Heart right ventricle (tissue), 16 donors: ENCODE data around the gene TYMP. TPM values are rescaled to one million over a fixed set of nuclear protein-coding genes. Genes with fewer than 3 reads are reported as not detected.

ENCODE experiments used
- ATAC-seq, 8 donors: fragments of 200-7000 bp; cut with Tn5 transposase; one replicate each; pipeline ENCODE4 v1.9.1; 2020; ENCODE audit warnings: mild to moderate bottlenecking in 8 of 8, moderate library complexity in 8 of 8, moderate number of reproducible peaks in 1 of 8
- DNase-seq, 2 donors: peaks; one replicate each; pipeline ENCODE4 v3.0.0-alpha.2; 2020
- H3K27ac ChIP-seq, 10 donors: fragments of 200-600 bp; sonication (generic) in 2 of 10; one replicate each; pipeline versions ENCODE4 v1.5.0 to v1.8.0; 2020 to 2022; ENCODE audit warnings: mild to moderate bottlenecking in 3 of 10
- H3K27me3 ChIP-seq, 7 donors: fragments of 200-600 bp; one replicate each; pipeline ENCODE4 v1.8.0; 2021 to 2022; ENCODE audit warnings: mild to moderate bottlenecking in 2 of 7
- H3K36me3 ChIP-seq, 9 donors: fragments of 200-600 bp; sonication (generic) in 1 of 9; one replicate each; pipeline versions ENCODE4 v1.5.0 to v1.8.0; 2020 to 2022; ENCODE audit warnings: mild to moderate bottlenecking in 2 of 9
- H3K4me1 ChIP-seq, 9 donors: fragments of 200-600 bp; sonication (generic) in 1 of 9; one replicate each; pipeline versions ENCODE4 v1.5.0 to v1.8.0; 2020 to 2022; ENCODE audit warnings: mild to moderate bottlenecking in 4 of 9
- H3K4me3 ChIP-seq, 10 donors: fragments of 200-600 bp; sonication (generic) in 2 of 10; one replicate each; pipeline versions ENCODE4 v1.5.0 to v1.8.0; 2020 to 2022; ENCODE audit warnings: mild to moderate bottlenecking in 7 of 10, moderate library complexity in 2 of 10
- H3K9me3 ChIP-seq, 11 donors: fragments of 200-600 bp in 10 of 11; sonication (generic) in 2 of 11; one replicate each; pipeline versions ENCODE4 v1.5.0 to v1.8.0; 2013 to 2022; ENCODE audit warnings: mild to moderate bottlenecking in 2 of 11, control low read depth in 1 of 11, moderate library complexity in 1 of 11
- WGBS, 2 donors: extraction: QIAGEN DNeasy Blood & Tissue Kit; methylation state at CpG; one replicate each; pipeline ENCODE4 v1.1.7; 2013; ENCODE audit warnings: inconsistent platforms in 1 of 2; 5-methylcytosine and 5-hydroxymethylcytosine counted together
- intact Hi-C, 10 donors: fragments of 100-400 bp; cut with DNase I; formaldehyde crosslinking; loops; one replicate each; pipeline versions ENCODE4 v1.11.1 to v1.14.2; 2022
- long read RNA-seq, 3 donors: library from polyadenylated mRNA; unstranded; transcript quantifications; one replicate each; pipeline ENCODE4 v2.0.0, GENCODE V29; 2020 to 2021
- polyA plus RNA-seq, 2 donors: library from polyadenylated mRNA; stranded (reverse); fragments of 200-250 nt; gene quantifications; one replicate each; pipeline ENCODE4 v1.2.3, GENCODE V29; 2013
- total RNA-seq, 10 donors: library from RNA; stranded (reverse); fragmentation: NEBNext Ultra II Directional in 3 of 10; extraction: Animal tissue kit (Norgen Biotek cat#: 25700) in 3 of 10; gene quantifications; one replicate each; pipeline versions ENCODE4 v1.2.1 to v1.2.4, GENCODE V29; 2021 to 2023
- TF ChIP-seq, protein P1 (sequence below), 9 donors: fragments of 200-600 bp; sonication (generic) in 2 of 9; IDR thresholded peaks; one replicate each; pipeline versions ENCODE4 v1.5.0 to v1.8.0; 2021 to 2022; ENCODE audit warnings: antibody characterized with exemption in 9 of 9, mild to moderate bottlenecking in 5 of 9, moderate library complexity in 1 of 9
- donor health status: Arrhythmogenic right ventricular cardiomyopathy.
- donor health status: ischemic (EF 13 %, LVEDD 7.1; RV severe dilation, severe dysfunction).
- donor health status: healthy with polysubstance abuse.
- donor health status: DM: no; HTN: yes; CAD: no.
- donor health status: DM: no; HTN: no; CAD: no.
- donor health status: ischemic (EF 25% LVEDD 6.9; RV normal size, moderate dysfunction).
- donor health status: ischemic (EF 25% LVEDD 5.7; RV mildly dilated, moderate dysfunction).
- donor health status: healthy.
- donor health status: DM: yes; HTN: yes; CAD: no.
- donor health status: Ischemic cardiomyopathy.
- donor health status: ischemic (EF 35%, LVEDD 5.7; RV mildly dilated, moderate dysfunction).
- donor health status: nonischemic (EF 11% LVEDD 7.7; RV severe dilation, severe dysfunction).
- donor health status: DM: yes; HTN: yes; CAD: no.
- donor health status: PGD.
- donor health status: ischemic (EF 29% LVEDD 5.4; RV normal size, mild dysfunction).
- donor health status: nonischemic (EF 23%, LVEDD 6.1; RV moderate dilation, normal function).

TYMP gene
- total RNA-seq (100 to 1,000 TPM in 1 of 10 donors, 10 to 100 TPM in 7, 1 to 10 TPM in 2; 8.4 to 113 (median 12.6) TPM), polyA plus RNA-seq (10 to 100 TPM; 23.3 to 65.3 TPM)
- long read RNA-seq, donor 1, transcript TYMP-201 (10 exons, 1,630 nt): major isoform, 16 of 84 reads
- long read RNA-seq, donor 1, transcript TYMP-208 (9 exons, 1,751 nt): minor isoform, 12 of 84 reads
- long read RNA-seq, donor 1, partial matches to known transcripts: 20 of 84 reads
- long read RNA-seq, donor 1, other reads (novel, unspliced or antisense): 30 of 84 reads
- long read RNA-seq, donor 2, transcript TYMP-201 (10 exons, 1,630 nt): major isoform, 15 of 59 reads
- long read RNA-seq, donor 2, partial matches to known transcripts: 17 of 59 reads
- long read RNA-seq, donor 2, other reads (novel, unspliced or antisense): 19 of 59 reads
- long read RNA-seq, donor 3, transcript TYMP-201 (10 exons, 1,630 nt): major isoform, 13 of 32 reads
- long read RNA-seq, donor 3, transcript TYMP-208 (9 exons, 1,751 nt): minor isoform, 6 of 32 reads
- long read RNA-seq, donor 3, partial matches to known transcripts: 3 of 32 reads
- long read RNA-seq, donor 3, other reads (novel, unspliced or antisense): 9 of 32 reads

DNA sequence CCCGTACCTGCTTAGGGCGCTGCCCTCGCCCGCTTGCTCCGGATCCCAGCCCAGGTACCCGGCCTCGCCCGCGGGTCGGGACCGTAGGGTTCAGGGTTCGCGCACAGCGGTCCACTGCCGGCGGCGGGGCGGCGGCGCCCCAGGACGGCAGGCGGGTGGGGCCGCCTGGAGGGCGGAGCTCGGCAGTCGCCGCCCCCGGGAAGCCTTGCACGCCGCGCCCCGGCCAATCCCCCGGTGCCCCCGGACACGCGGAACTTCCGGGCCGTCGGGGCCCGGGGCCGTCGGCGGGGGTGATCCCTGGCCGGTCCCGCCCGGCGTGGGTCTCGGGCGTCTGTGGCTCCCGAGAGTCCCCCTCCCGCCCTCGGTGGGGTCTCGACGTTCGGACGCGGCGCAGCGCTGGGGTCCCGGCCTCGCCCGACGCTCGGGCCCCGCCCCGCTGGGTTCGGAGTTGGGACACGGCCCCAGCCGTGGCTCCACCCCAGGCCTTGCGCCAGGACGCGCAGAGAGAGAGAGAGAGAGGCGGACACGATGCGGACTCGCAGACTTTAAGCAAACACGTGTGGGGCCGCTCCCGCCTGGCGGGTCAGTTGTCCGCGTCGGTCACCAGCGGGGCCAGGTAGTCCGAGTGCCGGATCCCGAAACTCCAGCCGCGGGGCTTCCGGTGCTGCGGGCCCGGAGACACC lies at the start of gene TYMP:
TSS of gene TYMP (minus strand) at position 116 of the 683 bp plus-strand sequence. CDS start 303 bp downstream, outside the sequence.
- ATAC-seq: peak; percentile 23 to 44 (median 34)
- H3K27ac ChIP-seq: peak within 1 kb of the TSS; percentile 84 to 99 (median 95)
- H3K36me3 ChIP-seq: peaks cover 0 to 18% (median 0%) of the 10 kb centered on the region in 9 donors
- 1% methylated on average over 84 to 92 of the region's 92 CpGs for WGBS, 2 donors
- H3K4me3 ChIP-seq: peak within 1 kb of the TSS; percentile 40 to 86 (median 71)
- H3K9me3 ChIP-seq: no peaks in the 10 kb centered on the region
- H3K4me1 ChIP-seq: peaks cover 9 to 70% (median 52%) of the 10 kb centered on the region in 9 donors
- peaks cover 3 to 49% (median 25%) of the 10 kb centered on the region in 7 donors for H3K27me3 ChIP-seq
- DNase-seq: peak; percentile 83 to 88
- TF ChIP-seq, protein P1, sequence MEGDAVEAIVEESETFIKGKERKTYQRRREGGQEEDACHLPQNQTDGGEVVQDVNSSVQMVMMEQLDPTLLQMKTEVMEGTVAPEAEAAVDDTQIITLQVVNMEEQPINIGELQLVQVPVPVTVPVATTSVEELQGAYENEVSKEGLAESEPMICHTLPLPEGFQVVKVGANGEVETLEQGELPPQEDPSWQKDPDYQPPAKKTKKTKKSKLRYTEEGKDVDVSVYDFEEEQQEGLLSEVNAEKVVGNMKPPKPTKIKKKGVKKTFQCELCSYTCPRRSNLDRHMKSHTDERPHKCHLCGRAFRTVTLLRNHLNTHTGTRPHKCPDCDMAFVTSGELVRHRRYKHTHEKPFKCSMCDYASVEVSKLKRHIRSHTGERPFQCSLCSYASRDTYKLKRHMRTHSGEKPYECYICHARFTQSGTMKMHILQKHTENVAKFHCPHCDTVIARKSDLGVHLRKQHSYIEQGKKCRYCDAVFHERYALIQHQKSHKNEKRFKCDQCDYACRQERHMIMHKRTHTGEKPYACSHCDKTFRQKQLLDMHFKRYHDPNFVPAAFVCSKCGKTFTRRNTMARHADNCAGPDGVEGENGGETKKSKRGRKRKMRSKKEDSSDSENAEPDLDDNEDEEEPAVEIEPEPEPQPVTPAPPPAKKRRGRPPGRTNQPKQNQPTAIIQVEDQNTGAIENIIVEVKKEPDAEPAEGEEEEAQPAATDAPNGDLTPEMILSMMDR (IDR thresholded peaks at IDR 0.05): no peak
- intact Hi-C loops: loop anchor here in 4 of 10 donors (5.0 to 10.0 kb wide), 3 partner anchors 32 to 285 kb away; partner anchors contain the start of genes SYCE3 (in 1 of the 4) and TUBGCP6 (in 1 of the 4)

- Histone ChIP-seq H3K36me3 (peaks cover 0 to 55% (median 8%) of the 10 kb centered on the region in 9 donors), H3K9me3 (no peaks in the 10 kb centered on the region), H3K27me3 (no peaks in the 10 kb centered on the region), H3K4me1 (peaks cover 5 to 69% (median 54%) of the 10 kb centered on the region in 9 donors), H3K27ac (peak overlapping the region; percentile 80 to 100 (median 96)), H3K4me3 (peak overlapping the region in 3 of 10 donors; percentile 57 to 62 (median 62))
- TF ChIP-seq, protein P1 (IDR thresholded peaks at IDR 0.05): no peak
- intact Hi-C loops: loop anchor here in 3 of 10 donors (5.0 kb wide), 1 partner anchor 43 kb away; no protein-coding TSS in a partner anchor
- ATAC-seq (no peak), DNase-seq (no peak)
- 42 to 49% methylated on average over 8 of the region's 8 CpGs for whole genome bisulfite sequencing, 2 donors
Observed at GRCh38 chr22:50578776-50579310, 49.0 kb upstream of the TYMP start.

DNA sequence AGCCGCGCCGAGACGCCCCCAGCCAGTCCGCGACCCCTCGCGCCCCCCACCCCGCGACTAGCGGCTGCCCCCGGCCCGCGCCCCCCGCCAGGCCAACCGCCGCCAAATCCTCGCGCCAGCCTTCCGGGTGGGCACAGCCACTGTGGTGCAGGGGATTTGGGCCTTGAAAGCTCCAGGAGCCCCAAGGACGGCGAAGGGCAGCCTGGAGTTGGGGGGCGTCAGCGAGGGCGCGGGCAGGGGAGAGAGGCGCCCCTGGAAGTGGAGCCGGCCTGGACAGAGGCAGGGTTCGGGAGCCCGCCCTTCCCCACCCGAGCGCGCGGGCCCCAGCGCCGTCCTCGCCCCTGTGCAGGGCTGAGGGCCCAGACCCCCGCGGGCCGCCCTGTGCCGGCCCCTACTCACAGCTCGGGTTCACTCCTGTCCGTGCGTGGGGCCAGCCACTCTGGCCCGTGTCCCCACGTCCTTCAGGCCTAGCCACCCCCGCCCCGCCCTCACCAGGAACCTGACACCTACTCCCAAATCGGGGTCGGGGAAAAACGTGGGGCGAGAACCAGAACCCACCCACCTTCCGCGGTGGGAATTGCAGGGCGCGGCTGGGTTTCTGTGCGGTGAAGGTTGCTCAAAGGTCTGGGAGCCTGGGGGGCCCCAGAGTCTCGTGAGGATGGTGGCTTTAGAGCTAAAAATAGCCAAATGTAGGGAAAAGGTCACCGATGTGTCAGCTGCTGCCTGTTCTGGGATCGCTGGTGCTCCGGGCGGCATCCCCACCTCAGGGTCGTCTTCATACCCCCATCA lies 48.4 kb upstream of the TYMP start, which contains the start of gene CPT1B:
TSS of gene CPT1B (minus strand) at position 441 of the 789 bp plus-strand sequence. CDS start 512 bp downstream, outside the sequence.
- Histone ChIP-seq H3K4me1 (peaks cover 5 to 62% (median 48%) of the 10 kb centered on the region in 9 donors), H3K4me3 (peak within 1 kb of the TSS; percentile 29 to 62 (median 56)), H3K36me3 (peaks cover 0 to 61% (median 8%) of the 10 kb centered on the region in 9 donors), H3K27me3 (no peaks in the 10 kb centered on the region), H3K27ac (peak within 1 kb of the TSS; percentile 80 to 100 (median 96)), H3K9me3 (no peaks in the 10 kb centered on the region)
- WGBS, 2 donors: 9 to 26% methylated on average over 51 to 63 of the region's 63 CpGs
- DNase-seq (peak; percentile 55 to 66), ATAC-seq (peak in 6 of 8 donors; percentile 0 to 35 (median 20))
- TF ChIP-seq, protein P1 (IDR thresholded peaks at IDR 0.05): peak in 6 of 9 donors; percentile 9 to 43 (median 34)
- intact Hi-C loops: loop anchor here in 3 of 10 donors (5.0 kb wide), 1 partner anchor 44 kb away; no protein-coding TSS in a partner anchor
